Ramos (cell line): ENCODE data around the gene MEGF10.

Experiments used
- in situ Hi-C: fragments of 300-500 bp; cut with MboI; formaldehyde crosslinking; loops from one replicate; pipeline ENCODE4 v1.14.3; 2022; ENCODE audit warnings: low sequenced_read_pairs; ENCODE audit not compliant: unreplicated experiment

Gene MEGF10

GRCh38 chr5:127406326-127407121 is 115.9 kb downstream of the MEGF10 start:
- in situ Hi-C loops, result no loop called here

GRCh38 chr5:127409246-127409917 is 118.8 kb downstream of the MEGF10 start:
- in situ Hi-C loops, result no loop called here

DNA sequence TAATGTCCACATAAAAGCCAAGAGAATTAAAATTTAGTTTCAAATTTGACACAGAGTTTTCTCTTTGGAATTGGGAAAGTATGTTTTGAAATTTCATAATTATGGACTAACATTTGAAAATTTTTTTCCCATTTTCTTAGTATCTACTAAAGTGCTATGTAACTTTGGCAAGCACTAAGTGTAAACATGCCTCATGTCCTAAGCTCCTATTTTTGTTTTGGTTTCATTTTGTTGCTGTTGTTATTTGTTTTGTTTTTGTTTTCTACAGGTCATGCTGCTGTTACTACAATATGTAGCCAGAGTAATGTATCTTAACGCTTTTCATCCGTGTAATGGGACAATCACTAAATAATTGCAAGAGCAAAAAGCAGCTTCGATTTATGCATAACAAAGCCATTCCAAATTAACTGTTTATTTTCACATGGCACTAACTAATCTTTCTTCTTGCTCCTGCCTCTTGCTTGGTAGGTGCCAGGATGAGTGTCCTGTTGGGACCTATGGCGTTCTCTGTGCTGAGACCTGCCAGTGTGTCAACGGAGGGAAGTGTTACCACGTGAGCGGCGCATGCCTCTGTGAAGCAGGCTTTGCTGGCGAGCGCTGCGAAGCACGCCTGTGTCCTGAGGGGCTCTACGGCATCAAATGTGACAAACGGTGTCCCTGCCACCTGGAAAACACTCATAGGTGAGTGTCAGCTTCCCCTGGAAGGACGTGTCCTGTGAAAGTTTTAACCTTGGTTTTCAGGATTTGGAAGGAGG is 119.5 kb downstream of the MEGF10 start:
- in situ Hi-C loops, result no loop called here

- in situ Hi-C loops, result no loop called here
Measured at GRCh38 chr5:127410959-127411358, 120.4 kb downstream of the MEGF10 start.

GRCh38 chr5:127411381-127411780 is 120.8 kb downstream of the MEGF10 start:
- in situ Hi-C loops, result no loop called here

DNA sequence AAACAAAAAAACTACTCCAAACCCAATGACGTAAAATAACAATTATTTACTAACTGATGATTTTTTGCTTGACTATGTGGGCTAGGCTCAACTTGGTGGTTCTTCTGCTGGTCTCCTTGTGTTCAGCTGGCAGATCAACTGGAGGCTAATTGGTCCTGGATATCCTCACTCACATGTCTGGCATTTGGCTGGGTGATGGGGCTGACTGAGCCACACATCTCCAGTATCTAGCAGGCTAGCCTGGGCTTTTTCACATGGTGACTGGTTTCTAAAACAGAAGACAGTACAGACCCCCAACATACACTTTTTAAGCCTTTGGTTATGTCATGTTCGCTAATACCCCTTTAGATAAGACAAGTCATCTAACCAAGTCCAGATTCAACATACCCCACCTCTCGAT is 122.1 kb downstream of the MEGF10 start:
- in situ Hi-C loops, result no loop called here

DNA sequence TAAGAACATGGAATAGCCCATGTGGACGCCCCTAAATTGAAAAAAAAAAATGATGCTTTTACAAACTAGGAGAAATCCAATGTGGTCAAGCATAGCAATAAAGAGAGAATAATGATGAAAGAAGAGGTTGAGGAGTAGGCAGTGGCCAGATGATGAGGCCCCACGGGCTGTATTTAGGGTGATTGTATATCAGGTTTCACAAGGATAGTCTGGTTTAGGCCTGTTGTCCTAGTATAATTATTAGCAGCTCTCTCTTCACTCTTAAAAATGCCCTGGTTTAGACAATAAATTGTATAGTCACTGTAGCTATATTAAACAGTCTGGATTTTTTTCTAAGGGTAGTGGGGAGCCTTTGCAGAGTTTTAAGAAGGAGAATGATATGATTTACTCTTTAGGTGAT is 124.4 kb downstream of the MEGF10 start:
- in situ Hi-C loops, result no loop called here

DNA sequence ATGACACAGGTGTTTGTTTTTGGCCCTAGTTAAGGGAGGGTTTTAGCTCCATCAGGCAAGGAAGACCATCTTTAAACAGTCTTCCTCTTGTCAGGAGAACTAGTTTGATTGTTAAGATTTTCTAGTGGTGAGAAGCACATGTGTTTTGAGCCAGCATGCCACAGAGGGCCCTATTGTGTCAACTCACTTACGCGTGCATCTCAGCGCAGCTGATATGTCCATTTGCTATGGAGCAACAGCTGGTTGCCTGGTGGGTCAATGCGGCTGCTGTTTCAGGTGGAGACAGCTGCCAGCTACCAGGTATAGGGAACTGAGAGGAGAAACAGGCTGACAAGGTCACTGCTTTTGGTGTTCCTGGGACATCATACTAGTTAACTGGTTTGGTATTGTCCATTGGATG is 126.3 kb downstream of the MEGF10 start:
- in situ Hi-C loops, result no loop called here

DNA sequence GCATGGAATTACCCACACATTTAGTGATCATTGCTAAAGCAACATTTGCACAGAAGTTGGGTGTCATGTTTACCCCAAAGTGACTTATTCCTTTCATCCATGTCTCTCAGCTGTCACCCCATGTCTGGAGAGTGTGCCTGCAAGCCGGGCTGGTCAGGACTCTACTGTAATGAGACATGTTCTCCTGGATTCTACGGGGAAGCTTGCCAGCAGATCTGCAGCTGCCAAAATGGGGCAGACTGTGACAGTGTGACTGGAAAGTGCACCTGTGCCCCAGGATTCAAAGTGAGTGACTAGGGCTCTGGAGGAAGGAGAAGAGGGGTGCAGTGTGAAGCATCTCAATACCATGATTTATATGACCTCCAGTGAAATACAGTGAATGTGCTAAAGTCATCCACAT is 126.9 kb downstream of the MEGF10 start:
- in situ Hi-C loops, result no loop called here

- in situ Hi-C loops, result no loop called here
Measured at GRCh38 chr5:127418367-127418766, 127.8 kb downstream of the MEGF10 start.

DNA sequence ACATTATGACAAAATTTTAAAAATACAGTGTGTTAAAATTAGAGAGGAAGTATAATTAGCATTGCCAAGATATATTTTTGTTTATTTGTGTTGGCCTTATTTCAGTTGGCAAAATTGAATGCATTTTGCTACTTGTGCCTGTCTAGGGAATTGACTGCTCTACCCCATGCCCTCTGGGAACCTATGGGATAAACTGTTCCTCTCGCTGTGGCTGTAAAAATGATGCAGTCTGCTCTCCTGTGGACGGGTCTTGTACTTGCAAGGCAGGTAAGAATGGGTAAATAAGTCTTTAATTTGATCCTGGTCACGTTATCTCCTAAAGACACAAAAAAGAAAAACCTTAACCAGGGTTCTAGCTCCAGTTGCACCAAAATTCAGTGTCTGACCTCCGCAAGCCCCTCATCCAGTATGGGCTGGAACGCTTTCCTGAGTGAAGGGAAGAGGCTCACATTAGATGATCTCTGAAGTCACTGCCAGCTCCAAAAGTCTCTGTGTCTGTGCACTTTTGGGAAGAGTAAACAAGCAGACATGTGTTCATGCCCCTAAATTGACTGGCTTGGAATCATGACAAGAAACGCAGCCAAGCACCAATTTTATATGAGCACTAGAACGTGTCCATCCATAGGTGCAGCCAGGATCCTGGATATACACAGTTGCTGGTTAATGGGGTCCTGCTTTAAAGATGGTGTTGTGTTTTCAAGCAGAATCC is 128.5 kb downstream of the MEGF10 start:
- in situ Hi-C loops, result no loop called here

DNA sequence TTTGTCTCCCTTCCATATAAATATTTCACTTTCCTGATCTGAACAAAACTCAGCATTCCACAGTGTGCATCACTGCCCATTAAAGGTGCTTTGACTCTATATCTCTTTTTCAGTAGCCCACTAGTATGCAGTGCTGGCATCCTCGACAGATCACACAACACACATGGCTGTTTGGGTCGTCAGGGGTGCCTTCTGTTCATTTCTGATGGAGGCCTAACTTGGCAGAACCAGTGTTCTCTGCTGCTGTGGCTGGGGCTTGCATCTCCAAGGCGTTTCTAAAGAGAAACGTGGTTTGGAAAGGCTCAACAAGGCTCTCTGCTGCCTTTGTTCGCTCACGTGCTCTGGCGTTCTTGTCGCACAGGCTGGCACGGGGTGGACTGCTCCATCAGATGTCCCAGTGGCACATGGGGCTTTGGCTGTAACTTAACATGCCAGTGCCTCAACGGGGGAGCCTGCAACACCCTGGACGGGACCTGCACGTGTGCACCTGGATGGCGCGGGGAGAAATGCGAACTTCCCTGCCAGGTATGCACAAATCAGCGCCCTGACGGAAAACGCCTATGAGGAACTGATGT is 129.2 kb downstream of the MEGF10 start:
- in situ Hi-C loops, result no loop called here

DNA sequence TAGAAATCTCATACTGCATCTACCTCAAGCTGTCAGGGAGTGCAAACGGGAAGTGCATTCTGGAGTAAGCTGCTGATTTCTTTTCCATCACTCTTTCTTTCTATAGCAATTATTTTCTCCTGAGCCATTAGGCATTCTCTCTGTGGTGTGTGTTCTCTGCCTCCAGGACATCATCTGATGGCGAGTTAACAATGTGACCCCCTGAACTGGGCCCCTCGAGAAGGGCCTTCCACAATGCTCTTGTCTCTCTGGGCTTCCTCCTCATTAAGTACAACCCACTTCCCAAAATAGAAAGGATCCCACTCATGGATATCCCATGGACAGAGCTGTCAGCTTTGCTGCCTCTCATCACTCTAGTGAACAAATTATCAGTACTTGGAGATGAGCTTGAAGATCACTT is 130.2 kb downstream of the MEGF10 start:
- in situ Hi-C loops, result no loop called here

GRCh38 chr5:127421471-127421870 is 130.9 kb downstream of the MEGF10 start:
- in situ Hi-C loops, result no loop called here

GRCh38 chr5:127423173-127423798 is 132.7 kb downstream of the MEGF10 start:
- in situ Hi-C loops, result no loop called here

DNA sequence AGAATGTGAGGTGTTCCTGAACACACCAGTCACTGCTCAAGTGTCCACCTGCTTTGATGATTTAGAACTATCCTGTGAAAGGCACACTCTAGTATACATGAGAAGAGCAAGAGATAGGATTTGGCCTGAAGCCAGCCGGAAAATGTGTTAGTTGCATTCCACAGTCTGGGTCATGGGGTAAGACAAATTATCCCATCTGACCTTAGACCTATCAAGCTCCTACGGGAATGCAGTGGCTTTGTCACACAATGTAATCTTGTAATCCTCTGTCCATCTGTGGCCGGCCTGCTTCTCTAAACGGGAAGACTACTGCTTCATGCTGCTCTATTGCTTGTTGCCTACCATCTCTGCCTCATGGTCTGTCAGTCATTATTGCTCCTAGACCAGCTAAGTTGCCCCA is 134.4 kb downstream of the MEGF10 start:
- in situ Hi-C loops, result no loop called here

GRCh38 chr5:127425868-127426267 is 135.3 kb downstream of the MEGF10 start:
- in situ Hi-C loops, result no loop called here

DNA sequence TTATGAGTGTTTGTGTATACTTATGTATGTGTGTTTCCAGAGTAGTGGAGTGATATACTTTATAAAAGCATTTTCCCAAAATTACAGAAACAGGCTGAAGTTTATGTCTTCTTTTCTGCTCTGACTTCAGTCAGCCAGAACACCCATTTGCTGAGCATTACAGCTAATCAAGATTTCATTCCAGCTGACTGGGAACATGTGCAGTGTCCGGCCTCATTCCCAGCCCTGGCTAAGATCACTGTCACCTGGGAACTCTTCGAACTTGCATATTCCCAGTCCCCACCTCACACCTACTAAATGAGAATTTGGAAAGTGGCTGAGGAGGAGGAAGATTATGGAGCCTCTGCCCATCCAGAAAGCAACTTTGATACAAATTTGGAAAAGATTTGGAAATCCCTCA is 136.1 kb downstream of the MEGF10 start:
- in situ Hi-C loops, result no loop called here

DNA sequence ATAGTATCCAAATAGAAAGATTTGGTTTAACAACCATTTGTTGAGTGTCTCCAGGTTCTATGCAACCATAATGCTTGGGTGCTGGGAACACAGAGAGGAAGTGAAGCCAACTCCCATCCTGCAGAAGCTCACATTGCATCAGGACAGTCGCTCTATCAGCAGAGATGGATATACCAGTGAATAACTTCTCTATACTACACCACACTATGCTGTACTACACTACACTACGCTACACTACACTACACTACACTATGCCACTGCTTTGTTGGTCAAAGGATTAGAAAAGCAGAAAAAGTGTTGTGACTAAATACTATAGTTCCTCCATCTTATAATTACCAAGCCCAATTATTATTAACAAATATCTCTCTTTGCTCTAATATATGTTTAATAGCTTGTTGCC is 137.7 kb downstream of the MEGF10 start:
- in situ Hi-C loops, result no loop called here

DNA sequence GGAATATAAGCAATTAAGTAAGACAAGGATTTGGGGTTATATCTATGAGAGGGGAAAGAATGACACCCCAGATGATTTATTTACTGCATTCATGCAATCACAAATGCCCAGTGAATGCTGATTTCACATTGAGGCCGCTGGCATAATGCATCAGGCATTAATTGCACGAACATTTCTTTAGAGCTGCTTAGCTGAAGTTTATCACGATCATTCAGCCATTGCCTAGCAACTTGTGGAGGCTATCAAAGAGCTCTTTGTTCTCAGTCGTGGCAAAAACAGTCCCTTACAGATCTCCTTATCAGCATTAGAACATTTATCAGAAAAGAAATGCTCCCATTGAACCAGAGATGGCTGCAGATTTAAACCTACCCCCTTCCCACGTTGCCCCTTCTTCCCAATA is 138.2 kb downstream of the MEGF10 start:
- in situ Hi-C loops, result no loop called here
